IPS-15b (cell line): ENCODE results near the gene CRYGN.

Experiments used
- H3K27me3 ChIP-seq: one replicate; pipeline ENCODE4 v1.6.1; 2013; ENCODE audit warnings: low read length; ENCODE audit not compliant: control insufficient read depth, insufficient read depth
- H3K36me3 ChIP-seq: one replicate; pipeline ENCODE4 v1.6.1; 2013; ENCODE audit warnings: low read length; ENCODE audit not compliant: control insufficient read depth, insufficient read depth
- H3K4me1 ChIP-seq: one replicate; pipeline ENCODE4 v1.6.1; 2013; ENCODE audit warnings: mild to moderate bottlenecking, low read length; ENCODE audit not compliant: control insufficient read depth, insufficient read depth
- H3K4me3 ChIP-seq: one replicate; pipeline ENCODE4 v1.5.1; 2013; ENCODE audit warnings: low read depth, low read length
- H3K9ac ChIP-seq: one replicate; pipeline ENCODE4 v1.6.1; 2013; ENCODE audit warnings: low read depth, mild to moderate bottlenecking, low read length
- H3K9me3 ChIP-seq: one replicate; pipeline ENCODE4 v1.6.1; 2013; ENCODE audit warnings: mild to moderate bottlenecking, low read length; ENCODE audit not compliant: control insufficient read depth, insufficient read depth

The CRYGN gene

GRCh38 chr7:151439855-151440798 lies at the start of gene CRYGN:
TSS of gene CRYGN (minus strand) at chr7:151440141. CDS start at chr7:151439917, 224 bp downstream.
- H3K9ac ChIP-seq: peak within 1 kb of the TSS; percentile 47

GRCh38 chr7:151489498-151489897 lies 49.6 kb upstream of the CRYGN start:
- Histone ChIP-seq H3K4me3 (no peak overlapping the region), H3K27me3 (no peaks in the 10 kb centered on the region), H3K4me1 (peaks cover 23% of the 10 kb centered on the region), H3K36me3 (no peaks in the 10 kb centered on the region), H3K9me3 (no peaks in the 10 kb centered on the region), H3K9ac (no peak overlapping the region)

More at GRCh38 chr7:151439855-151440798, at the start of gene CRYGN:
- H3K4me1 ChIP-seq: peaks cover 3% of the 10 kb centered on the region
- H3K27me3 ChIP-seq: peaks cover 17% of the 10 kb centered on the region
- peak within 1 kb of the TSS; percentile 65 for H3K4me3 ChIP-seq
- H3K36me3 ChIP-seq: no peaks in the 10 kb centered on the region
- no peaks in the 10 kb centered on the region for H3K9me3 ChIP-seq

DNA sequence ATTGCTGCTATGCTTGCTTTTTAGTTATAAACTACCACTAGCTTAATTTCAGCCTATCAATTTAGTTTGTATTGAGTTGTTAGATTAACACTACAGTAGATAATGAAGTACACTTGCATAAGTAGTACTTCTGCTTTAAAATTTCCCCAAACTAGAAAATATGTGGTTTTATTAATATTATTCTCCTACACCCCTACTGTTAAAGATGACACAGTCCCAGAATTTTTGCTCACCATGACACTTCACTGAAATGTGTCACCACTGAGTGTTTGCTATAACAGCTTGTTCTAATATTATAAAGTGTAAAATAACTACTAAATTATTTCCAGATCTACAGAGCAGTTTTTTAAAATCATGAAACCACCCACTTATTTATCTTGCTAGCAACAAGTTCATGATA lies 48.2 kb upstream of the CRYGN start:
- Histone ChIP-seq H3K9me3 (no peaks in the 10 kb centered on the region), H3K4me1 (peaks cover 11% of the 10 kb centered on the region), H3K27me3 (no peaks in the 10 kb centered on the region), H3K9ac (no peak overlapping the region), H3K36me3 (no peaks in the 10 kb centered on the region), H3K4me3 (no peak overlapping the region)

DNA sequence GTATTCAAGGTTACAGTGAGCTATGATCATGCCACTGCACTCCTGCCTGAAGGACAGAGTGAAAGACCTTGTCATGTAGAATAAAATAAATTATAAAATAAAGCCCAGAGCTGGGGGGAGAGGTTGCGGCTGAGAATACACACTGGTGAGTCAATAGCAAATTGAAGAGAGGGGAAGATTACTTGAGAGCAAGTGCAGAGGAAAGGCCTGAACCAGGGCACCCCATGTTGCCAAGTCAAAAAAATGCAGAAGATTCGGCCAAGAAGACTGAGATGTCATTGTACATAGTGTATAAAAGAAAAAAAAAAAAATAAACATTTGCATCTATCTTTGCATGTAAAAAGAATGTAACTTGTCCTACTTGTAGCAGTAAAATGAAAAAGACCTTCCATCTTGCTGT lies 47.3 kb upstream of the CRYGN start:
- Histone ChIP-seq H3K4me3 (no peak overlapping the region), H3K4me1 (peaks cover 11% of the 10 kb centered on the region), H3K9me3 (no peaks in the 10 kb centered on the region), H3K36me3 (no peaks in the 10 kb centered on the region), H3K27me3 (no peaks in the 10 kb centered on the region), H3K9ac (no peak overlapping the region)

DNA sequence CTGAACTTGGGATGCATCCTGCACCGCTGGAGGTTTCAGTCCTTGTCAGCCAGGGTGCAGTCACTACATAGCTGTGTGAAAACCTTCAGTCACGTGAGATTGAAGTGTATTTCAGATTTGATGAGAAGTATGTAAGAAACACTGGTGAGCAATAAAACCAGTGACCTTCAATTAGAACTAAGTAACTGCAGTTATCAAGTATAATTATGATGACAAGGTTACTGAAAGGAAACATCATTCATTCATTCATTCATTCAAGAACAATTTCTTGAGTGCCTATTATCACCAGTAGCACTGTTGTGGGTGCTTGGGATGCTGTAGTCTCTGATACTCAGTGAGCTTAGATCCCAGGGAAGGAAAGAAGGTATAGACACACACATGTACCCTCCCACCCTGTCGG lies 46.1 kb upstream of the CRYGN start:
- no peak overlapping the region for H3K4me3 ChIP-seq
- peaks cover 8% of the 10 kb centered on the region for H3K4me1 ChIP-seq
- no peaks in the 10 kb centered on the region for H3K27me3 ChIP-seq
- no peak overlapping the region for H3K9ac ChIP-seq
- H3K9me3 ChIP-seq: no peaks in the 10 kb centered on the region
- no peaks in the 10 kb centered on the region for H3K36me3 ChIP-seq

GRCh38 chr7:151484971-151485707 lies 45.2 kb upstream of the CRYGN start:
- no peak overlapping the region for H3K4me3 ChIP-seq
- H3K36me3 ChIP-seq: no peaks in the 10 kb centered on the region
- no peaks in the 10 kb centered on the region for H3K27me3 ChIP-seq
- peaks cover 3% of the 10 kb centered on the region for H3K4me1 ChIP-seq
- no peaks in the 10 kb centered on the region for H3K9me3 ChIP-seq
- H3K9ac ChIP-seq: no peak overlapping the region

- Histone ChIP-seq H3K9ac (no peak overlapping the region), H3K4me1 (peaks cover 3% of the 10 kb centered on the region), H3K9me3 (no peaks in the 10 kb centered on the region), H3K36me3 (no peaks in the 10 kb centered on the region), H3K27me3 (no peaks in the 10 kb centered on the region), H3K4me3 (no peak overlapping the region)
These were observed 43.7 kb upstream of the CRYGN start for GRCh38 chr7:151483711-151483983.

GRCh38 chr7:151482883-151483710 lies 43.2 kb upstream of the CRYGN start:
- Histone ChIP-seq H3K4me1 (peaks cover 3% of the 10 kb centered on the region), H3K9ac (no peak overlapping the region), H3K36me3 (no peaks in the 10 kb centered on the region), H3K9me3 (no peaks in the 10 kb centered on the region), H3K4me3 (no peak overlapping the region), H3K27me3 (no peaks in the 10 kb centered on the region)

DNA sequence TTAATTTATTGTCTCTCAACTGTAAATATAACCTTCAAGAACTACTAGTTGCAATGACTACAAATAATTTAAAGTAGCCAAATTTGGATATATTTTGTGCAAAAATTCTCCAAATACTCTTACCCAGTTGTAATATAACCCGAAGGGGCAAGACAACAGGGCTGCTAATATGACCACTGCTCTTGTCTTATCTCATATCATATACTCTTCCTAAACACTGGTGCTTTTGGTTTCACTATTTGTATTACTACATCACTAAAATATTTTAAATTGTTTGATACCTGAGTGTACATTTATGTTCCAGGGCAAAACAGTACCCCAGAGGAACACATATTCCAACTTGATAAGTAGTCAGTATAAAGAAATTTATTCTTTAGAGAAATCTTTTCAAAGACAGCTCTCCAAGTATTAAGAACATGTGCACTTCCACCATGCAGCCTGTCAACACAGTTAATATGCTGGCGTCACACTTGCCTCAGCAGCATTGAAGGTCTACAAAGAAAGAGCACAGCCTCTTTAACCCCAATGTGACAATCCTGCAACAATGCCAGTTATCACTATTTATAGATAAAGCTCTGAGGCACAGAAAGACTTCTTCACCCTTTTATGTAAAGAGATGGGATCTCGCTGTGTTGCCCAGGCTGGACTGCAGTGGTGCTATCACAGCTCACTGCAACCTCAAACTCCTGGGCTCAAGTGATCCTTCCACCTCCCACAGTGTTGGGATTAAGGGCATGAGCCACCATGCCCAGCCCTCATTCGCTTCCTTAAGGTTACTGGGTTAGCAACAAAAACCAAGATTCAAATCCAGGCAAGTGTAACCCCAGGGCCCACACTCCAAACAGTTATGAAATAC lies 41.9 kb upstream of the CRYGN start:
- peaks cover 5% of the 10 kb centered on the region for H3K4me1 ChIP-seq
- H3K9ac ChIP-seq: no peak overlapping the region
- H3K4me3 ChIP-seq: no peak overlapping the region
- no peaks in the 10 kb centered on the region for H3K9me3 ChIP-seq
- no peaks in the 10 kb centered on the region for H3K27me3 ChIP-seq
- no peaks in the 10 kb centered on the region for H3K36me3 ChIP-seq

DNA sequence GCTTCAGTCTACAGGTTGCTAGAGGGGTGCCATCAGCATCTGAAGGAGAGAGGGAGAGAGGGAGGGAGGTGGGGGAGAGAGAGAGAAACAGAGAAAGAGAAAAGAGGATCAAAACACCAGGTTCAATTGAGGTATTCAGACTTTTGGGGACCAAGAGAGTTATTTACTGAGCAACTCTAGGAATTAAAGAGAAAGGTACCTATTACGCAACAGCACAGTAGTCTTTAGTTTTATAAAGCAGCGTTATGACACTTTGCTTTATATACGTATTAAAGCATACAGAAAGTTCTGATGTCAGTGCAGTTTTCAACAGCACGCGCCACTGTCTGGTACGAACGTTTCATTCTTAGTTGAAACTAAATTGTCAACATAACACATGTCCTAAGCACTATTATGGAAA lies 37.9 kb upstream of the CRYGN start:
- Histone ChIP-seq H3K4me1 (peaks cover 7% of the 10 kb centered on the region), H3K36me3 (no peaks in the 10 kb centered on the region), H3K4me3 (no peak overlapping the region), H3K9ac (no peak overlapping the region), H3K9me3 (no peaks in the 10 kb centered on the region), H3K27me3 (no peaks in the 10 kb centered on the region)
